Measurements from ENCODE around the gene GNLY. TPM values are rescaled to one million over a fixed set of nuclear protein-coding genes. Genes with fewer than 3 reads are reported as not detected.

GNLY gene
- total RNA-seq, 6 donors from 2014 or later = 12.2 to 24.7 (median 21.0) TPM

GRCh38 chr2:85734942-85735608, 40.9 kb downstream of the GNLY start:
- no peak for TF ChIP-seq EP300 (IDR thresholded peaks at IDR 0.05)
- no peak for TF ChIP-seq CTCF (IDR thresholded peaks at IDR 0.05)
- no peak for TF ChIP-seq POLR2A (IDR thresholded peaks at IDR 0.05)
- no peak for TF ChIP-seq POLR2AphosphoS5 (IDR thresholded peaks at IDR 0.05)
- H3K36me3 ChIP-seq = no peaks in the 10 kb centered on the region
- ATAC-seq (ENCODE audit: low FRiP score in 2 of 2) (no peak), DNase-seq (no peak)
- H3K27me3 ChIP-seq = no peaks in the 10 kb centered on the region
- no peak overlapping the region for H3K4me3 ChIP-seq
- H3K27ac ChIP-seq = peak overlapping the region in 2 of 4 donors; percentile 0 to 16
- peaks cover 0 to 13% (median 7%) of the 10 kb centered on the region in 4 donors for H3K4me1 ChIP-seq
- WGBS, 2 donors = 71 to 74% methylated on average over 5 of the region's 5 CpGs
- H3K9me3 ChIP-seq = no peaks in the 10 kb centered on the region

- Histone ChIP-seq H3K9me3 (no peaks in the 10 kb centered on the region), H3K4me1 (peaks cover 5 to 16% (median 10%) of the 10 kb centered on the region in 4 donors), H3K27ac (peak overlapping the region in 3 of 4 donors; percentile 0 to 8 (median 2)), H3K36me3 (no peaks in the 10 kb centered on the region), H3K4me3 (no peak overlapping the region), H3K27me3 (no peaks in the 10 kb centered on the region)
- TF ChIP-seq POLR2A (IDR thresholded peaks at IDR 0.05) (no peak), POLR2AphosphoS5 (IDR thresholded peaks at IDR 0.05) (peak; percentile 30 to 55), CTCF (IDR thresholded peaks at IDR 0.05) (no peak), EP300 (IDR thresholded peaks at IDR 0.05) (peak in 1 of 4 donors; percentile 47)
- no peak for ATAC-seq (ENCODE audit: low FRiP score in 2 of 2)
- DNase-seq = no peak
Observed at GRCh38 chr2:85735691-85736090, 41.5 kb downstream of the GNLY start.

- no peak for TF ChIP-seq POLR2AphosphoS5 (IDR thresholded peaks at IDR 0.05)
- no peak for TF ChIP-seq EP300 (IDR thresholded peaks at IDR 0.05)
- no peak for TF ChIP-seq CTCF (IDR thresholded peaks at IDR 0.05)
- no peaks in the 10 kb centered on the region for H3K27me3 ChIP-seq
- no peak overlapping the region for H3K4me3 ChIP-seq
- ATAC-seq (ENCODE audit: low FRiP score in 2 of 2) (no peak), DNase-seq (no peak)
- H3K9me3 ChIP-seq = no peaks in the 10 kb centered on the region
- H3K27ac ChIP-seq = peak overlapping the region; percentile 22 to 67 (median 60)
- WGBS, 2 donors = 85 to 87% methylated on average over 7 of the region's 7 CpGs
- peaks cover 14 to 26% (median 20%) of the 10 kb centered on the region in 4 donors for H3K4me1 ChIP-seq
- H3K36me3 ChIP-seq = no peaks in the 10 kb centered on the region
Observed at GRCh38 chr2:85736456-85737355, 42.5 kb downstream of the GNLY start.

GRCh38 chr2:85737481-85737880, 43.3 kb downstream of the GNLY start:
- Histone ChIP-seq H3K27ac (peak overlapping the region; percentile 59 to 67 (median 61)), H3K27me3 (no peaks in the 10 kb centered on the region), H3K36me3 (no peaks in the 10 kb centered on the region), H3K9me3 (no peaks in the 10 kb centered on the region), H3K4me3 (no peak overlapping the region), H3K4me1 (peaks cover 22 to 32% (median 26%) of the 10 kb centered on the region in 4 donors)
- ATAC-seq (ENCODE audit: low FRiP score in 2 of 2) = peak in 1 of 2 donors; percentile 85
- TF ChIP-seq EP300 (IDR thresholded peaks at IDR 0.05) (no peak), CTCF (IDR thresholded peaks at IDR 0.05) (no peak), POLR2A (IDR thresholded peaks at IDR 0.05) (no peak), POLR2AphosphoS5 (IDR thresholded peaks at IDR 0.05) (peak; percentile 56 to 69)
- DNase-seq = no peak
- whole genome bisulfite sequencing, 2 donors = 86 to 94% methylated on average over 3 to 4 of the region's 4 CpGs

All from upper lobe of left lung (tissue), 6 donors.